ENCODE measurements around the gene CMC2. TPM values are rescaled to one million over a fixed set of nuclear protein-coding genes. Genes with fewer than 3 reads are reported as not detected.

CMC2 gene
- total RNA-seq, 1 donor from 2014 or later: 76.2 TPM

GRCh38 chr16:81008505-81008789 is 1.8 kb upstream of the CMC2 start:
- Mint-ChIP-seq H3K9me3 (ENCODE audit: unreplicated experiment) (peaks cover 9% of the 10 kb centered on the region), H3K27me3 (ENCODE audit: unreplicated experiment) (peaks cover 3% of the 10 kb centered on the region), H3K4me1 (ENCODE audit: low read depth, unreplicated experiment) (peaks cover 6% of the 10 kb centered on the region), H3K36me3 (ENCODE audit: unreplicated experiment) (peaks cover 5% of the 10 kb centered on the region), H3K4me3 (ENCODE audit: unreplicated experiment) (peak overlapping the region; percentile 96), H3K27ac (ENCODE audit: unreplicated experiment) (peak overlapping the region; percentile 64)
- no peak for TF ChIP-seq CTCF (IDR thresholded peaks at IDR 0.05; ENCODE audit: partially characterized antibody, unreplicated experiment)
- DNase-seq: no peak

GRCh38 chr16:81006211-81006812 is 373 bp downstream of the CMC2 start:
- no peak for TF ChIP-seq CTCF (IDR thresholded peaks at IDR 0.05; ENCODE audit: partially characterized antibody, unreplicated experiment)
- Mint-ChIP-seq H3K4me1 (ENCODE audit: low read depth, unreplicated experiment) (peaks cover 11% of the 10 kb centered on the region), H3K4me3 (ENCODE audit: unreplicated experiment) (peak overlapping the region; percentile 96), H3K27me3 (ENCODE audit: unreplicated experiment) (peaks cover 5% of the 10 kb centered on the region), H3K9me3 (ENCODE audit: unreplicated experiment) (peaks cover 12% of the 10 kb centered on the region), H3K36me3 (ENCODE audit: unreplicated experiment) (peaks cover 5% of the 10 kb centered on the region), H3K27ac (ENCODE audit: unreplicated experiment) (peak overlapping the region; percentile 94)
- DNase-seq: peak; percentile 77

GRCh38 chr16:81005610-81006161 is 999 bp downstream of the CMC2 start:
- DNase-seq: no peak
- TF ChIP-seq CTCF (IDR thresholded peaks at IDR 0.05; ENCODE audit: partially characterized antibody, unreplicated experiment): no peak
- H3K36me3 Mint-ChIP-seq (ENCODE audit: unreplicated experiment): peaks cover 5% of the 10 kb centered on the region
- peaks cover 5% of the 10 kb centered on the region for H3K27me3 Mint-ChIP-seq (ENCODE audit: unreplicated experiment)
- H3K4me1 Mint-ChIP-seq (ENCODE audit: low read depth, unreplicated experiment): peaks cover 11% of the 10 kb centered on the region
- H3K9me3 Mint-ChIP-seq (ENCODE audit: unreplicated experiment): peaks cover 13% of the 10 kb centered on the region
- peak overlapping the region; percentile 94 for H3K27ac Mint-ChIP-seq (ENCODE audit: unreplicated experiment)
- H3K4me3 Mint-ChIP-seq (ENCODE audit: unreplicated experiment): peak overlapping the region; percentile 96

GRCh38 chr16:81004646-81005353 is 1.9 kb downstream of the CMC2 start:
- H3K4me1 Mint-ChIP-seq (ENCODE audit: low read depth, unreplicated experiment): peaks cover 11% of the 10 kb centered on the region
- H3K27me3 Mint-ChIP-seq (ENCODE audit: unreplicated experiment): peaks cover 5% of the 10 kb centered on the region
- peak; percentile 81 for TF ChIP-seq CTCF (IDR thresholded peaks at IDR 0.05; ENCODE audit: partially characterized antibody, unreplicated experiment)
- peak overlapping the region; percentile 73 for H3K4me3 Mint-ChIP-seq (ENCODE audit: unreplicated experiment)
- DNase-seq: no peak
- H3K27ac Mint-ChIP-seq (ENCODE audit: unreplicated experiment): peak overlapping the region; percentile 2
- H3K36me3 Mint-ChIP-seq (ENCODE audit: unreplicated experiment): peaks cover 5% of the 10 kb centered on the region
- peaks cover 13% of the 10 kb centered on the region for H3K9me3 Mint-ChIP-seq (ENCODE audit: unreplicated experiment)
